GM21723 (cell line): Measurements from ENCODE around the gene PDGFA.

ENCODE experiments used
- ATAC-seq: cut with Tn5 transposase; IDR thresholded peaks from one replicate; pipeline ENCODE4 v1.9.1; 2021; ENCODE audit warnings: mild to moderate bottlenecking, moderate library complexity; ENCODE audit not compliant: unreplicated experiment

The PDGFA gene

DNA sequence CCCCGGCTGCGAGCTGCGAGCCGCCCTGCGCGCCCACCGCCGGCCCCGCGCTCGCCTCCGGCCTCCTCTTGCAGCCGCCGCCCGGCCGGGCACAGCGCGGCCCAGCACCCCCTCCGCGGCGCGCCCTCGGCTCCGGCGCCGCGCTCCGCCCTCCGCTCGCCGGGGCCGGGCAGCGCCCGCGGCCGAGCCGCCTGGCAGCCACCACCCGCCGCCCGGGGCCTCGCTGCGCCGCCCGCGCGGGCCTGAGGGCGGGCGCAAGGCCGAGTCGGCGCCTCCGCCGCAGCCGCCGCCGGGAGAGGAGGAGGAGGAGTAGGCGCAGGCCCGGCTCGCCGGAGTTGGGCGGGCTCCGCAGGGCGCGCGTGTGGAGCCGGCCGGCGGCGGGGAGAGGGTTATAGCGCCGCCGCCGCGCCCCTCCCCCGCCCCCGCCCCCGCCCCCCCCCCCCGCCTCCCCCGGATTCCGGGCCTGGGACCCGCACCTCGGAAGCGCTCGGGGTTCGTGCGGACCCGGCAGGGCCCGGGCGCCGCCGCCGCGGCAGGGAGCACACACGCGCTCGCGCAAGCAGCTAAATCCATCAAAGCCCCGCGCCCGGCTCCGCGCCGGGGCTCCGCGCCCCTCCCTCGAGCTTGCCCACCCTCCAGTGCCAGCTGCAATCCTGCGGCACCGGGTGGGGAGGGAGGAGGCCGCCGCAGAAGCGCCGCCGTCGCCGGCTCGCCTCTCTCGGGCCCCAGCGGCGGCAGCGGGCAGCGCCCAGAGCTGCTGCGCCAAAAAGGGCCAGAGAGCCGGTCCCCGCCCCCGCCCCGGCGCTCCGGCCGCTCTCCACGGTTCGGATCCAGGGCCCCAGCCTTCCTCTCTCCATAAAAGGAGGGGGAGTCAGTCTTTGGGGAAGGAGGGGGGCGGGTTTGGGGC lies at the start of gene PDGFA:
PDGFA (minus strand) TSS at position 363 of the 907 bp plus-strand sequence. CDS start 845 bp downstream, outside the sequence.
- no peak for ATAC-seq

DNA sequence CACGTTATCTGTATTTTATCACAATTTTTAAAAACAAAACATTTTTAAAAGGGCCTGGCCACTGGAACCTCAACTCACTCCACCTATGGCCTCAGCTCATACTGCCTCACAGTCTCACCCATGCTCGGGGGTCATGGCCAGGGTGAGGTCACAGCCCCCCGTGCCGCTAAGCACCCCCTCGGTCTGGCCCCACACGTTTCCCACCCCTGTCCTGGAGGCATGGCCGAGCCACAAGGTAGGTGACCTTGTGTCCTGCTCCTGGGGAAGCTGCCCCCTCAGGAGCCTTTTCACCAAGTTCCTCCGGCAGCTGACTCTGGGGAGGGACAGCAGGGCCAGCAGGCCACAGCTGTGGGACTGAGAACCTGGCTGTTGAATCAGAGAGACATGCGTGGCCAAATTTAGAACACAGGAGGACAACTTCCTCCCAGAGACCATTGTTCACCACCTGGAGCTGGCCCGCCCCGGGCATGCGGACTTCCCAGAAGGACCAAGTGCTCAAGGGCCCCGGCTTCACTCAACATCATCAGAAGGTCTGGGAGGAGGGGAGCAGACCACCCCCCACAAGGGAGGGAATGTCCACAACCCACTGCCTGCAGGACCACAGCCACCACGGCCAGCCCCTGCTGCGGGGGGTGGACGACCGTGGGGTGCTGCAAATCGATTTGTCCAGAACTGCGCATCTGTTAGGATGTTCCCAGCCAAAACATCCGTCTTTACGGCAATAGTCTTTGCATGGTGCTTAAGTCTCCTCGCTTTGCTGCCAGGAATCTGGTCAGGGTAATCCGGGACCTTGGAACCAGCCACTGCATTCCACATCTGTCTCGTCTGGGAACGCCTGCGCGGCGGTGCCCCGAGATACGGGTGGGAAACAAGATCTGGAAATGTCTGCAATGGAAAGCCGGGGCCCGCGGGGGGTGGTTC lies 48.6 kb upstream of the PDGFA start:
- no peak for ATAC-seq

DNA sequence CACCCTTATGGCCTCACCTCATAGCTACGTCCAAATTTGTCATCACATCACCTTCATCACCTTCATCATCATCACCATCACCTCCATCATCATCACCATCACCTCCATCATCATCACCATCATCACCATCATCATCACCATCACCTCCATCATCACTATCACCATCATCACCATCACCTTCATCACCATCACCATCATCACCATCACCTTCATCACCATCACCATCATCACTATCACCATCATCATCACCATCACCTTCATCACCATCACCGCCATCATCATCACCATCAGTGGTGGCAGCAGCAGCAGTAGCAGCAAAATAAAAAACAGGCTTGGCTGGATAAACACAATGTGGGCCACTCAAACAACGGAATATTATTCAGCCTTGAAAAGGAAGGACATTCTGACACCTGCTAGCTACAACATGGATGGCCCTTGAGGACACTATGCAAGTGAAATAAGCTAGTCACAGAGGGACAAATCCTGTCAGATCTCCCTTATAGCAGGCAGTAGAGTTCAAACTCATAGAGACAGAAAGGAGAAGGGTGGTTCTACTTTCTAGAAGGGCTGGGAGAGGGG lies 47.7 kb upstream of the PDGFA start:
- no peak for ATAC-seq

DNA sequence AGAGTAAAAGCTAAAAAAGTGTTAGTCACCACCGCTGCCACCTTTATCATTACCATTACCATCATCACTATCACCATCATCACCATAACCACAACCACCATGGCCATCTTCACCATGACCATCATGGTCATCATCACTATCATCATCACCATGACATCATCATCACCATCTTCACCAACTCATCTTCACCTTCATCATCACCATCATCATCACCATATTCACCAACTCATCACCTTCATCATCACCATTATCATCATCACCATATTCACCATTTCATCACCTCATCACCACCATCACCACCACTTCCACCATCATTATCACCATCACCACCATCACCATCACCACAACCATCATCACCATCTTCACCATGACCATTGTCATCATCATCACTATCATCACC lies 46.5 kb upstream of the PDGFA start:
- ATAC-seq, result no peak

DNA sequence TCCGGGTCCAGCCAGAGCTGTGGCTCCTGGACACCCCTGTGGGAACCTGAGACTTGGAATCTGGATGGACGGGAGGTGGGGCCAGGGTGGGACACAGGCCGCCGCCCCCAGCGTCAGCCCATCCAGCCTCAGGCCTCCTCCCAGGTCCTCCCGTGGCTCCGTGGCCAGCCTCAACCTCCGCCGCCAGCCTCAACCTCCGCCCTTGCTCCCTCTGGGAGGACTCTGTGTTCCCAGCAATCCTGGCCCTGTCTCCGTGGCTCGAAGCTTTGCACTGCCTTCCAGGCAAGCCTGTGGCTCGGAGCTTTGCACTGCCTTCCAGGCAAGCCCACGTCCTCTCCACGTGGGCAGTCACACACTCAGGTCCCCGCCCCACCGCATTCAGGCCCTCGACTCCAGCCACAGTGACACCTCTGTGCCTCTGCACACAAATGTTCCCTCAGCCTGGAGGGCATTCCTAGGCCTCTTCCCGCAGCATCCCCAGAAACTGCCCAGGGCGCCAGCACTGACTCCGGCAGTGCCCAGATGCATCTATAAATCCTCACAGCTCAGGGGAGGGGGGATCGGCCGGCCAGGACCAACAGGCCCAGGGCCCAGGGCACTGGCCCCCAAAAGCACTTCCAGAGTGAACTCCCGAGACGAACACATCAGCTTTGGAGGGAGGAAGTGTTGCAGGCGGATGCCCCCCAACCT lies 44.7 kb upstream of the PDGFA start:
- ATAC-seq, result no peak

DNA sequence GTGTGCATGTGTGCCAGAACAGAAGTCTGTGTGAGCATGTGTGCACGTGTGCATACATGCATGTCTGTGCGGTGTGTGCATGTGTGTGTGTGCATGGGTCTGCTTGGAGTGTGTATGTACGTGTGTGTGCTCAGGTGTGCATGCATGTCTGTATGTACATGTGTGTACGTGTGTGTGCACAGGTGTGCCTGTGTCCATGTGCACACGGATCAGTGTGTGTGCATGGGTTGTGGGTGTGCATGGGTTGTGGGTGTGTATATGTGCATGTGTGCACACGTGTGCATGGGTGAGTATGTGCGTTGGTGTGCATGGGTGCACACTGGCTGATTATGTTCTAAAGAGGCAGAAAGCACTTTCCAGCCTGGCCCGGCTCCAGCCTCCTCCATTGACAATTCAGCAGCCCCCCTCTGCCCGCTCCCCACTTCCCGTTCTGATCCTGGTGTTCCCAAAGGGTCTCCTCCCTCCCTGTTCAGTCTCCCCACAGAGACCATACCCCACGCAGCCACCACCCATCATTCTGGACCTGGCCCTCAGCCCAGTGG lies 44.1 kb upstream of the PDGFA start:
- no peak for ATAC-seq

DNA sequence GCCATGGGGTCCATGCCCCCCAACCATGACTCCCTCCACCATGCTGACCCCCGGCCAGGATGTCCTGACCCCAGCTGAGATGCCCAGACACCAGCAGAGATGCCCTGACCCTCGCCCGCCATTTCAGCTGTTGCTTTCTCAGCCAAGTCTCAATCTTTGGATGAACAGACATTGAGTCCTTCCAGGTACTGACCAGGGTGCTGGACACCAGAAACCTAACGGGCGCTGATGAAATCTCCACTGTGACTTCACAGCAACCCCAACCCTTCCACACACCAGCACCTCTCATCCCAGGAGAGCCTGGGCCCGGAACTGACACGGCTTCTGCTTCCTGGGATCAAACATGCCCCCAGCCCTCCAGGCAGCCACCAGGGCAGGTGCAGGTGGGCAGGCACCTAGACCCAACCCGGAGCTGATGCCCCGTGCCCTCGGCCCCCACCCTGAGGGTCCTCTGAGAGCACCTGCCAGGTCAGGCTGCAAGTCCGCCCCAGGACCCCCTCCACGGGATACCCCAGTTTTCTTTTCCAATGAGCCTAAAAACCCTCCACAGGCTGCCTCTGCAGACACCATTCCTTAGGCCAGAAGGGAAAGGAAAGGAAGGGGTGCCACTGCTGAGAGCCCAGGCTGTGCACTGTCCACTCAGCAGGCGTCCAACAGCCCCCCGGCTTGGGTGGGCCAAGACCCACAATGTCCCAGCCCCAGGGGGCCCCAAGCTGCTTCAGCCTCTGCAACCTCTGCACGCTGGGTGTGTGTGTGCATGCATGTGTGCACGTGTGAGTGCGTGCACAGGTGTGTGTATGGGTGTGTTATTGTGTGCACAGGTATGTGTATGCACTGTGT lies 43.4 kb upstream of the PDGFA start:
- no peak for ATAC-seq

DNA sequence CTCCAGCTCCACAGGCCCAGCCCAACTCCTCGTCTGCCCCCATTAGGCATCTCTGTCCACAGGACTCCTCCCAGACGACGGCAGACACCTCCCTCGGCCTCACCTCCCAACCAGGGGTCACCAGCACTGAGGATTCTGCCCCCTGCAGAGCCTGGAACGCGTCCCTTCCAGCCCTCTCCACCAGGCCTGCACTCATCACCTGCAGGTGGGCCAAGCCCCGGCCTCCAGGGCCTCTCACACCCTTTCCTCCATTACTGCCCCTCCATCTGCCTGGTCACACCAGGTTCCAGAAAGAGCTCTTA lies 42.7 kb upstream of the PDGFA start:
- no peak for ATAC-seq

DNA sequence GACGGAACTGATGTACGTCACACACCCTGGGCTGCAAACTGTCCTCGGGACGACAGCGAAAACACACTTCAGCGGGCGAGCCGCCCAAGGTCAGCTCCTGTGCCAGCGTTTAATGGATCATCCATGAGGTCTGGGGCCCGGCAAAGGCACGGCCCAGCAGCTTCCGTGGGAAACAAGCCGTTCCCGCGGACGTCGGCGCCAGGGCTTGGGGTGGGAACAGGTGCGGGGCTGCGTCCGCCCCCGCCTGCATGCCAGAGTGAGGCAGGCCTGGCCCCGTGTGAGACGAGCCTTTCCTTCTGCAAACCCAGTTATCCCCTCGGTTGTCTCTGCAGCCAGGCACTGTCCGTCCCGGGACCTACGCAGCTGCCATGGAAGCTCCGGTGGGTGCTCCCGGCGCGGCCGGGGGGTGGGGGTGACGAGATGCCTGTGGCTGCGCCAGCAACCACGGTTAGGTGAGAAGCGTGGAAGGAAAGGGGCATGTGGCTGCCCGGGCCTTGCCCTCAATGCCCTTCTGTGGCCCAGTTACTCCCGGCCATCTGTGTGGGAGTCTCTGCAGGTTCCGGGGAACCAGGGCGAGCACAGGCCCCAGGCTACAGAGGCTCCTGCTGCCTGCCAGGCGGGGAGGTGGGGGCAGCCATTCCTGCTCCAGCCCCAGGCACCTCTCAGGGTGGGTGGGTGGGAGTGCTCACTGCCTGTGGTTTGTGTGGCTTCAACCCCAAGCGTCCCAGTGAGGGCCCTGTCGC lies 42.2 kb upstream of the PDGFA start:
- no peak for ATAC-seq

DNA sequence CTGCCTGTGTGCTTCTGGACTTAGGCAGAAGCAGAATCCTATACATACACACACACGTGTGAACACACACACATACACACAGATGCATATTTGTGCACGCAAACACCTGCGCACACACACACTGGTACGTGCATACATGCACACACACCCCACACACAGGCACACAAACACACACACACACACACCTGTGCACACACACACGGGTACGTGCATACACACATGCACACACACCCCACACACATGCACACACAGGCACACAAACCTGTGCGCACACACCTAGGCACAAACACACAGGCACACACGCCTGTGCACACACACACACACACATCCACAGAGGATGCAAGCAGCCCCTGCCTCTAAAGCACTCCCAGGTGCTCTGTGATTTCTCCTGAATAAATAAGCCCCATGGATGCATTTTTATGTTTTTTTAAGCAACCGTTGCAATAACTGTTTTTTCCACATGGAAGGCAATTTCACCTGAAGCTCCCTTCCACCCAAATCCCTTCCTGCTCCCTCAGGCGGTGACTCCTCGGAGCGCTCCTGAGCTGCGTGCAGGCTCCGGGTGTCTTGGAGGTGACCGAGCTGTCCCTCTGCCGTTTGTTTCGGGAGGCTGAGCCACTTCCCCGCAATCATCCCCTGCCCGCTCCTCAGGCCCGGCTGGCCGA lies 41.5 kb upstream of the PDGFA start:
- ATAC-seq, result no peak

DNA sequence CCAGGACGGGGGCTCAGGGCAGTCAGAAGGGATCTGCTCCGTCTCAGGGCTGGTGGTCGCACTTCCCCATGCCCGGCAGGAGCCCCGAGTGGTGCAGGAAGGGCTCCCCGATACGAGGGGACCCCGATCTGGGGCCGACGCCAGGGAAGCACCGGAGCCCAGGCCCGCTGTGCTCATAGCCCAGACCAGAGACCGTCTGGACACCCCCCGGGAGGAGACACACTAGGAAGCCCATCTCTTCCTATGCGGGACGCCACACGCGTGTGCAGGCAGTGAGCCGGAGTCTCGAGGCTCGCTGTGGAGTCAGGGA lies 39.7 kb upstream of the PDGFA start:
- no peak for ATAC-seq

DNA sequence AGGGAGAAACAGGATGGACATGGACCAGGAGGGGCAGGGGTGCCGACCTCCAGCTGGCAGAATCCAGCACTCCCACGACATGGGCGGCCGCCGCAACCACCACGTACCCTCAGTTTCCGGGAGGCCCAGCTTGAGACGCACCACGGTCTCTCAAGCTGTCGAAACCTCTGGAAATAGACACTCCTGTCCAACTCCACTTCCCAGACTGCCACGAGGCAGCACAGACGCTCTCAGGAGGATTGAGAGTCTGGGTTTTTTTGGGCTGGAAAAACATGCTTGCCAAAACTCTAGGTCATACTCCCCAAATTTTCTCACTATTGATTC lies 37.9 kb upstream of the PDGFA start:
- no peak for ATAC-seq

DNA sequence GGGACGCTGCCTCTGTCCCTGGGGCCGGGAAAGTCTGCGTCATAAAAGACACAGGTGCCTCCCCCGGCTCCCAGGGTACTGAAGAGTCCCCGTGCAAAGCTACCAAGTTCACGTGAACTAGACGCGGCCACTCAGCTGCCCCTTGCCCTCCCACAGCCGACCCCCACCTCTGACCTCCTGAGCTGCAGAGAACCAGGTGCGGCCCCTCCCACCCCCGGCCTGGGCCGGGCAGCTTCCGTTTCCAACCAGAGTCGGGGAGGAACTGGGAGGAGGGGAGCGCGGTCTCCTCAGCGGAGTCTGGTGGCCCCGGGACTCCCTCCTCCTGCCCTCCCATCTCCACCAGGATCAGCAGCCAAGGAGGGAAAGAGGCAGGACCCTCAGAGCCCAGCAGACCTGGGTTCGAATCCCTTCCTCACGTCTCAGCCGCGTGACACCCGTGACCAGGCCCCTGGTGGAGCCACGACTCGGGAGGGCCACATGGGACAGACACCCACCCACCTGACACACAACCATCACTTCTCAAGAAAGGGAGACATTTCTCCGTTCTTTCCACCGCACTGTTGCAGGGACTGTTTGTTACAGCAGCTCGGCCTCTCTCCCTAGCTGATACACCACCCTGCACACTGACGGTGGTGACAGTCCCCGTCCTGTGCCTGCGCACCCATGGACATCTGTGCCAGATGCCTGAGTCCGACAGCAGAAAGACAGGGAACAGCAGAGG lies 37.4 kb upstream of the PDGFA start:
- ATAC-seq, result no peak

DNA sequence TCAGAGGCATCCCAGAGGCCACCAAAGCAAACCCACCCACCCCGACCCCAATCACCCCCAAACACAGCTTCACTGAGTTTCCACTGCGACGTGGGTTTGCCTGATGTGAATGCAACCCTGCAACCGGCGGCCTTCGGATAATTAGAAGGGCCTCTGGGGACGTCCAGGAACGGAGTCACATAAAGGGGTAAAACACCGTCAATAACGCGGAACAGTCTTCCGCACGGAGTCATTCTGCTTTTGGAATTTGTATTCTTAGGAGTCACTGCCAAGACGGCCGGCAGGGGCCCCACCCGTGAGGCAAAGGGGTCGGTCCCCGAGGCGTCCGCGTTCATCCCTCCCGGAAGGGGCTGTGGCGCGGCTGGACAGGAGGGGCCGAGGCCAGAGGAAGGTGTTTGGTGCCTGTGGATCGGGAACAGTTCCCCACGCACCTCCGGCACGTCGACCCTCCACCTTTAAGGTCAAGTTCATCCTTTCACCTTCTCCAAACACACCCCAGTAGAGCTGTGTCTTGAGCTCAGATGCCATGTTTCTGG lies 36.7 kb upstream of the PDGFA start:
- no peak for ATAC-seq

DNA sequence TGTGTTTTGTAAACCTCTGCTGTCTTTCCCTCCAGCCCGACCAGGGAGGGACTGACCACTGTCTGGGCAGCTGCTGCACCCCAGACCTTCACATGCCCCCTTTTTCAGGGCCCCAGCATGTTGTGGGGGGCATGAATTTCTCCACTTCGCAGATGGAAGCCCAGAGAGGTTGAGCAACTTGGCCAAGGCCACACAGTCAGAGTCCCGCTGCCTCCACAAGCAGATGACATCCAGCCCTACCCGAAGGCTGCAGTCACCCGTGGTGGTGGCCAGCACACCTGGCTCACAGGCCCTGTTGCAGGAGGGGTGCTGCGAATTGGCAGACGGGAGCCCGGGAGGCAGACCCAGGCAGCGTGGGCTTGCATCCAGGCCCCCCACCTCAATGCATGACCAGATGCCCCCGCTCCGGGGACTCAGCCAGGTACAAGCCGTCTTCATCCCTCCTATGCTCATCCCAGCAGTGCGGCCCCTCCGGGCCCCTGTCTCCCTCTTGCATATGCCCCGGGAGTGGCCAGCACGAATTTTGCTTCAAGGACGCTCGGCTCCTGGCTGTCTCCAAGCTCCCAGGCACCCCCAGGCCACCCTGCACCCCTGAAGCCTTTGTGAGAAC lies 36.0 kb upstream of the PDGFA start:
- no peak for ATAC-seq

DNA sequence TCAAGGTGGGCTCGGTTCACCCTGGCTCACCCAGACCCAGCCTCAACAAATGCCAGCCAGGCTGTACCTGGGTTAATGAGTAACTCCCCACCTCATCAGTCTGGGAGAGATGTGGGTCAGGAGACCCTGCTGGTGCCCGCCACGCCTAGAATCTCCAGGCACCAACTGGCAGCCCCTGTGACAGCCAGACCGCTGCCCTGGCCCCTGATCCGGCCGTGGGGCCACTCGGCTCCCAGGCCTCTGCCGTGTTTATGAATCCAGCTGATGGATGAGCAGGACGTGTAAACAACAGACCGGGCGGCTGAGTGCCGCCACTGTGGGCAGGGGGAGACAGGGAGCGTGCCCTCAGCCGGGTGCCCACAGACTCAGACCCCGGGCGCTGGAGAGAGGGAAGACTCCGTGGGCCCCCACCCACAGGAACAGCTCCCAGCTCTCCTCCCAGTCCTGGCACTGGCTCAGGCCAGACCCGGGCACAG lies 34.0 kb upstream of the PDGFA start:
- no peak for ATAC-seq

DNA sequence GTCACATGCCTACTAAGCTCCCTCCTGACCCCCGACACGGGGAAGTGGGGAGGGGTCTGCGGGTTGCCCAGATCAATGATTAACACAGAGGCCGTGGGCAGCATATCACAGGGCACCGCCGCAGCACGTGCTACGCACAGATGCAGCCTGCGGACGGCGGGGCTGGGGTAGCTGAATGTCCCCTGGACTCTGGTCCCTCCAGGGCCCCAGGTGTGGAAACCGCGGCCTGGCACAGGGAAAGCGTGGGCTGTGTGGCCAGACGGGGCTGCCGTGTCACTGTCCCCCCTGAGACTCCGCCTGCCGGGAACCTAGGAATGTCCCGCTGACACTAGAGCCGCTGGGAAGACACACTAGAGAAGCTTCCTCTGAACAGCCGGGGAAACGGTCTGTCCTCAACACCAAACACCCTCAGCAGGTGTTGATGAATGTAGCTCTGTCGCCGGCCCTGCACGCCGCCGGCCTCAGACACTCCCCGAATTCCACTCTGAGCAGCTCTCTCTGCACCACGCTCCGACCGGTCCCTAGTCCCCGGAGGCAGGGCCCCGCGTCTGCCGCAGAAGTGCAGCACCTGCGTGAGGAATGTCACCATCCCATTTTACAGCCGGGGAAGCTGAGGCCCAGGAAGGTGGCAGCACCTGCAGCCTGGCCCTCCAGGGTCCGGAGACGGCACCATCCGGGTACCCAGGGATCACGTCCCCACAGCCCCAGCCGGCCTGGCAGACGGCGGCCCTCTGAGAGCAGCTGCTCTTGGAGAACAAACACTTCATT lies 33.4 kb upstream of the PDGFA start:
- no peak for ATAC-seq
